Measurements from ENCODE around the gene MAPT.
A peak's percentile ranks its signal among the peaks of the same experiment; 100 is the strongest.
"Not testable (repeated sequence)": the region's sequence is repeated elsewhere in the genome, so short reads cannot be mapped to it uniquely, and the experiment has no call there.

The MAPT gene

DNA sequence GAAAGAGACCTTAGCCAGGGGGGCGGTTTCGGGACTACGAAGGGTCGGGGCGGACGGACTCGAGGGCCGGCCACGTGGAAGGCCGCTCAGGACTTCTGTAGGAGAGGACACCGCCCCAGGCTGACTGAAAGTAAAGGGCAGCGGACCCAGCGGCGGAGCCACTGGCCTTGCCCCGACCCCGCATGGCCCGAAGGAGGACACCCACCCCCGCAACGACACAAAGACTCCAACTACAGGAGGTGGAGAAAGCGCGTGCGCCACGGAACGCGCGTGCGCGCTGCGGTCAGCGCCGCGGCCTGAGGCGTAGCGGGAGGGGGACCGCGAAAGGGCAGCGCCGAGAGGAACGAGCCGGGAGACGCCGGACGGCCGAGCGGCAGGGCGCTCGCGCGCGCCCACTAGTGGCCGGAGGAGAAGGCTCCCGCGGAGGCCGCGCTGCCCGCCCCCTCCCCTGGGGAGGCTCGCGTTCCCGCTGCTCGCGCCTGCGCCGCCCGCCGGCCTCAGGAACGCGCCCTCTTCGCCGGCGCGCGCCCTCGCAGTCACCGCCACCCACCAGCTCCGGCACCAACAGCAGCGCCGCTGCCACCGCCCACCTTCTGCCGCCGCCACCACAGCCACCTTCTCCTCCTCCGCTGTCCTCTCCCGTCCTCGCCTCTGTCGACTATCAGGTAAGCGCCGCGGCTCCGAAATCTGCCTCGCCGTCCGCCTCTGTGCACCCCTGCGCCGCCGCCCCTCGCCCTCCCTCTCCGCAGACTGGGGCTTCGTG lies at the start of gene MAPT:
TSS of gene MAPT (plus strand) at position 533 of the 763 bp plus-strand sequence. CDS start 67,784 bp downstream, outside the sequence.
- peak; percentile 81 for DNase-seq

DNA sequence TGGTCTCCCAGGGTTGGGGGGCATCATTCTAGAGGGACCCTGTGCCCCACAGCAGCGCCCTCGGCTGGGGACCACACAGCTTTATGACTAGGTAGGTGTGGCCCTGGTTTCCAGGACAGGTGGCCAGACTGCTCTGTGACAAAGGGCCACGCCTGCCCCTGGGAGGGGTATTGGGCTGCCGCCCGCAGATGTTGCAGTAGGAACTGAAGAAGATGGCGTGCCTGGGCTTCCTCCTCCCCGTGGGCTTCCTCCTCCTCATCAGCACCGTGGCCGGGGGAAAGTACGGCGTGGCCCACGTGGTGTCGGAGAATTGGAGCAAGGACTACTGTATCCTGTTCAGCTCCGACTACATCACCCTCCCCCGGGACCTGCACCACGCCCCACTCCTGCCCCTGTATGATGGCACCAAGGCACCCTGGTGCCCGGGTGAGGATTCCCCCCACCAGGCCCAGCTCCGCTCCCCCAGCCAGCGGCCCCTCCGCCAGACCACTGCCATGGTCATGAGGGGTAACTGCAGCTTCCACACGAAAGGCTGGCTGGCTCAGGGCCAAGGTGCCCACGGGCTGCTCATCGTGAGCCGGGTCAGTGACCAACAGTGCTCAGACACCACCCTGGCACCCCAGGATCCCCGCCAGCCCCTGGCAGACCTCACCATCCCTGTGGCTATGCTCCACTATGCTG lies 49.5 kb upstream of the MAPT start, which contains the start of gene SPPL2C:
TSS of gene SPPL2C (plus strand) at position 187 of the 681 bp plus-strand sequence. CDS start at position 213, 26 bp downstream.
- no peak for DNase-seq

DNA sequence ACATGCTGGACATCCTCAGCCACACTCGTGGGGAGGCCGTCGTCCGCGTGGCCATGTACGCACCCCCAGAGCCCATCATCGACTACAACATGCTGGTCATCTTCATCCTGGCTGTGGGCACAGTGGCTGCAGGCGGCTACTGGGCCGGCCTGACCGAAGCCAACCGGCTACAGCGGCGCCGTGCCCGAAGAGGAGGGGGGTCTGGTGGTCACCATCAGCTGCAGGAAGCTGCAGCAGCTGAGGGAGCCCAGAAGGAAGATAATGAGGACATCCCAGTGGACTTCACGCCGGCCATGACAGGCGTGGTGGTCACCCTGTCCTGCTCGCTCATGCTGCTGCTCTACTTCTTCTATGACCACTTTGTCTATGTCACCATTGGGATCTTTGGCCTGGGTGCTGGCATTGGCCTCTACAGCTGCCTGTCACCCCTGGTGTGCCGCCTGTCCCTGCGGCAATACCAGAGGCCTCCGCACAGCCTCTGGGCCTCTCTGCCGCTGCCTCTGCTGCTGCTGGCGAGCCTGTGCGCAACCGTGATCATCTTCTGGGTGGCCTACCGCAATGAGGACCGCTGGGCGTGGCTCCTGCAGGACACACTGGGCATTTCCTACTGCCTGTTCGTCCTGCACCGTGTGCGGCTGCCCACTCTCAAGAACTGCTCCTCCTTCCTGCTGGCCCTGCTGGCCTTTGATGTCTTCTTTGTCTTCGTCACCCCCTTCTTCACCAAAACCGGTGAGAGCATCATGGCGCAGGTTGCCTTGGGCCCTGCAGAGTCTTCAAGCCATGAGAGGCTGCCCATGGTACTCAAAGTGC lies 48.8 kb upstream of the MAPT start:
- no peak for DNase-seq

DNA sequence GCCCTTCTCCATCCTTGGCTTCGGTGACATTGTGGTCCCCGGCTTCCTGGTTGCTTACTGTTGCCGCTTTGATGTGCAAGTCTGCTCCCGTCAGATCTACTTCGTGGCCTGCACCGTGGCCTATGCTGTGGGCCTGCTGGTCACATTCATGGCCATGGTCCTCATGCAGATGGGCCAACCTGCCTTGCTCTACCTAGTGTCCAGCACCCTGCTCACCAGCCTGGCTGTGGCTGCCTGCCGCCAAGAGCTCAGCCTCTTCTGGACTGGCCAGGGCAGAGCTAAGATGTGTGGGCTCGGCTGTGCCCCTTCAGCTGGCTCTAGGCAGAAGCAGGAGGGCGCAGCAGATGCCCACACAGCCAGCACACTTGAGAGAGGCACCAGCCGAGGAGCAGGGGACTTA lies 48.1 kb upstream of the MAPT start:
- no peak for DNase-seq

DNA sequence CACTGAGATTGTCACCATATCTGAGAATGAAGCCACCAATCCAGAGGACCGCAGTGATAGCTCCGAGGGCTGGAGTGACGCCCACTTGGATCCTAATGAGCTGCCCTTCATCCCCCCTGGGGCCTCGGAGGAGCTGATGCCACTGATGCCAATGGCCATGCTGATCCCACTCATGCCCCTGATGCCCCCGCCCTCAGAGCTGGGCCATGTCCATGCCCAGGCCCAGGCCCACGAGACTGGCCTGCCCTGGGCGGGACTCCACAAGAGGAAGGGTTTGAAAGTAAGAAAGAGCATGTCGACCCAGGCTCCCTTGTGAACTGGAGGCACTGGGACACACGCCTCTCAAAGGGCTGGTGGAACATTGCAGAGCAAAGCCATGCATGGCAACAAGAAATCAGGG lies 47.7 kb upstream of the MAPT start:
- no peak for DNase-seq

DNA sequence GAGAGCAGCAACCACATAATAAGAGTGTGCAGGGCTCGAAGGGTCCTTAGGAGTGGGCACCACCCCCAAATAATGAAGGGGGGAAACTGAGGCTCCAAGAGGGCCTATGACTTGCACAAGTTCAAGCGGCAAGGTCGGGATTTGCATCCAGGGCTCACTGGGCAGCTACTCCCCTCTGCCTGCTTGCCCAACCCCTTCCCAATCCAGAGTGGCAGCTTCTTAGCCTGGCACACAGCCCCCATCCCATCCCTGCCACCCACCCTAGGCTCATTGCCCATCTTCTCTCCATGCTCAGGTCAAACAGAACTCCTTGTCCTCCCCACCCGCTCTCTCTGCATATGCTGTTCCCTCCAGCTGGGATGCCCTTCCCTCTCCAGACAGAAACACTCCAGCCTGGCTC lies 47.3 kb upstream of the MAPT start:
- no peak for DNase-seq

DNA sequence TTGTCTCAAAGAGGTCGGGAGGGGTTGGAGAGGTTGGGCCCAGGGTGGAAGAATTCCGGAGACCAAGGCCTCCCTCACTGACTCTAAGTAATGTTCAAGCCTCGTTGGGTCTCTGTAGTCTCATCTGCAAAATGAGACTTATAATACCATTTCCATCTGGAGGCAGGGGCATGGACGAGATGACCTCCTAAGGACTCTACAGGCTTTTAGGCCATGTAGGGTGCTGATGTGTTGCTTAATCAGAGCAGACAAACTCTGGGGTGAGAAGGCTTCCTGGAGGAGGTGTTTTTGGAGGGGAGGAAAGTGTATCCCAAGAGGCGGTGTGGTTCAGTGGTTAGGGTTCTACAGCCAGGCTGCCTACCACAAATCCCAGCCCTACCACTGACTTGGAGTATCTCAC lies 46.6 kb upstream of the MAPT start:
- DNase-seq, result no peak

GRCh38 chr17:45848405-45848804 lies 45.9 kb upstream of the MAPT start:
- no peak for DNase-seq

DNA sequence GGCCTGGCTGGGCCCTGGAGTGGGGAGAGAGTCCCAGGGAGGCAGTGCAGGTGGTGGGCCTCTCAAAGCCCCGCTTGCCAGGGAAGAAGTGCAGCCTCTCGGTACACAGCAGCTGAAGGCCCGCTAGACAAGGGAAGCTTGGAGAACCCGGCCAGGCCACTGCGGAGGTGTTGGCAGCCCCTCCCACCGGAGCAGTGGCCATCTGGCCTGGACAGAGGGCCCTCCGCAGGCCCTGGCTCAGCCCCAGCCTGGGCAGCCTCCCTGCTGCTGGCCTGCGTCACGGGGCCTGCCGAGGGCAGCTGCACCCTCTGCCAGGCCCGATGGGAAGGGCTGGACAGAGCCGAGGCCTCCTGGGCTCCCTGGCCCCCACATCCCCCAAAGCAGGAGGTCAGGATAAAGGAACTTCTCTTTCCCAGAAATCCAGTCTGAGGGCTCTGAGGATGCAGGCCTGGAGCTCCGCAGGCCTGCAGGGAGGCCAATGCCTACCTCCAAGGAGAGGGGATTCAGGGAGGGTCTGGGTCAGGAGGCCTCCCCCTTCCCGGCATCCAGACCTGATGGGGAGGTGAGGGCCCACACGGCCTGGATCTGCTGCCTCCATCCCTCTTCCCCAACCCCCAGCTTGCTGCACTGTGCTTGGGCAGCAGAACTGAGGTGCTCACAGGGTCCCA lies 45.4 kb upstream of the MAPT start:
- DNase-seq, result no peak

DNA sequence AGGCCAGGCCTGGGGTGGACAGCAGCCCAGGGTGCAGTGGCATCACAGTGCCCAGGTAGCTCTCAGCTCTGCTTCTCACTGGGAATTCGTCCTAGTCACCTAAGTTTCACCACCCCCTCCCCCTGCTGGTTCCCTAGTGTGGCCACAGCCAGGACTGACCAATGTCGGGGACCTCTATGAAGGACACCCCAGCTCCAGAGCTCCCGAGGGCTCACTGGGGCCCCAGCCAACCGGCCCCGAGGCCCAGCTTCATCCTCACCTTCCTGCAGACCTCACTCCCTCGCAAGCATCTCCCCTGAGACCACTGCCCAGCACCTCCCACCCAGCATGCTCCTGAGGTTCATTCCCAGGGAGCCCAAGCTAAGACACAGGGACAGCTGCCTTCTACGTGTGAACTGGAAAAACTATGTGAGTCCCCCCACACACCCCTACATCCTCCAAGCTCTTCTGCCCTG lies 44.8 kb upstream of the MAPT start:
- no peak for DNase-seq

- DNase-seq, result no peak
These were observed 44.3 kb upstream of the MAPT start for GRCh38 chr17:45850011-45850410.

DNA sequence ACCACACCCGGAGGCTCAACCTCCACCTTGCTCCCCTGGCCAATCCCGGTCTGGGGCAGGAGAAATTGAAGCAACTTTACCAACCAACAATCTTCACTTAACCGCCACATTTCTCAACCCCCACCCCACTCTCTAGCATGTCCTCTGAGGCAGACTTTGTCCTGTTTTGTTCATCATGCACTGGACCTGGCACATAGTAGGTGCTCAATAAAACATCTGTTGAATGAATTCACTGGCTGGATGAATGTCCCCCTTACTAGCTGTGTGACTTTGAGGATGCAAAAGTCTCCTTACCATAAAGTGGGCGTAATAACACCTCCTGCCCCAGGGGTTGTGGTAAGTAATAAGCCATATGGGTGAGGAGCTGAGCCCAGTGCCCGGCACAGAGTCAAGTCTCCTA lies 43.9 kb upstream of the MAPT start:
- no peak for DNase-seq

DNA sequence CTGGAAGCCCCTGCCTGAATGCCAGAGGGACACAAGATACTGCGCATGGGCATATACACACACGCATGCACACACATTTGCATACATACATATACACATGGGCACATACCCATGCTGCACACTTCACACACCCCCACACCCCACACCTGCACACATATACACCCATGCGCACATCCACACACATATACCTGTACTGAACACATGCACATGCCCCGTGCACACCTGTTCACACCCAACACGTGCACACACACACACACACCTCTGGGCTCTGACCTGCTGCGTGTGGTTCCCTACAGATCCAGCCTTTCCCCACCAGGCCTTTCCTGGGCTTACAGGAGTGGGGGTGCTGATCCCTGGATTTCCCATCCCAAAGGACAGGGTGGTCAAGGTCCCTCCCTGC lies 43.3 kb upstream of the MAPT start:
- no peak for DNase-seq

- no peak for DNase-seq
These were observed 42.9 kb upstream of the MAPT start for GRCh38 chr17:45851464-45851863.

GRCh38 chr17:45851873-45852272 lies 42.5 kb upstream of the MAPT start:
- no peak for DNase-seq

DNA sequence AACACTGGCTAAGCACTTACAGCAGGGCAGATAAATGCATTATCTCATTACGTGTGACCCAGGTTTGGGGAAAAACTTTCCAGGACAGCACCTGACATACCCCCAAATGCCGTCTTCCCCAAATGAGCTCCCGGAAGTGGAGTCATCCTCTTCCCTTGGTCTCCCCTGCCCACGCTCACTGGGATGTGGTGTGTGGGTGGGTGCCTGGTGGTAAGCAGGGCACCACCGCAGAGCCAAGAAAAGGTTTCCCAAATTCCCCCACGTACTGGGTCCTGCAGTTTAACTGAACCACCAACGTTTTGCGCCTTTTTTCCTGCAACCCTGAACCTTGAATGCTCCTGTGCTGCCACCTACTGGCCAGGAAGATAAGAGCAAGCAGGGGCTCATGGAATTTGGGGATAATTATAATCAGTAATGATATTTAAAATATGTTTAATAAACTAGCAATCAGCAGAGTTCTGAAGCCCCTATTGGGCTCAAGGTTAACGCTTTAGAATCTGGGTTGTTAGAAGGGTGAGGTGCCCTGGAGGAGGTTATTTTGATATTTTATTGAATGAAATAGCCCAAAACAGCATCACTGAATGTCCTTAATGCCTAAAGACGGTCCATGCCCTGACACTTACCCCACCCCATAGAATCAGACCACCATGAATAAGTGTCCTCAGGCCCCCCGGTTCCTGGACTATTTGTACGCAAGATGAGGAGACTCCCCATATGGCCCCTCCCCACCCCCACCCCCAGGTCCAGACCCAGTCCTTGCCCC lies 41.6 kb upstream of the MAPT start:
- DNase-seq, result peak; percentile 54

- DNase-seq, result no peak
These were observed 40.1 kb upstream of the MAPT start for GRCh38 chr17:45854209-45854608.

- DNase-seq, result no peak
These were observed 38.5 kb upstream of the MAPT start for GRCh38 chr17:45855691-45856336.

DNA sequence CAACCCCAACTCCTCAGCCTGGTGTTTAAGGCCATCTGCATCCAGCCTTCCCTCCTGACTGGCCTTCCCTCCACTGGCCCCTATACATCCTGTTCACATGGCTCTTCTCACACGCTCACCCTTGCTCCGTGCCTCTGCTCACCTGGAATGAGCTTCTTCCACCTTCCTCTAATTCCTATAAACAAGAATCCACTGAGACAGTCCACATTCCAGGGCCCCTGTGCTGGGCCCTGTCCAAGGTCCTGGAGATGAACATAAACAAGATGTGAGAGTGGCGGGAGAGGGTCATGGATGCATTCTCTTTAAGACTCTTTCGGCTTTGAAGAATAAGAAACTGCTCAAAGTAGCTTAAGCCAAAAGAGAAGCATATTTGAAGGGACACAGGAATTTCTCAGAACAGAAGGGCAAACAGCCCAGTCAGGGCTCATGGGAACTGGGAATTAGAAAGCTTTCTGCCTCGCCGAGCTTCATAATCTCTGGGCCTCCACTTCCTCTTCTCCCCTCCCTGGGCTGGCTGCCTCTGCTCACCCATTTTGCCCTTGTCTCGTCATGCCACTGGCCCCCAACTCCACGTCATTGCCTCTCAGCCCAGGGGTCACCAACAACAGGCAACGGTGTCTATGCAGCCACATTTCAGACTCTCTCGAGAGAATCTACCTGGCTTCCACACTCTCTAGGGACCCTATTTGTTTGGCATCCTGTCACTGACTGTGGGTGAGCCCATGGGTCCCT lies 36.2 kb upstream of the MAPT start:
- DNase-seq, result no peak

GRCh38 chr17:45861165-45861564 lies 33.2 kb upstream of the MAPT start:
- DNase-seq, result no peak

- DNase-seq, result not testable (repeated sequence)
These were observed 32.2 kb upstream of the MAPT start for GRCh38 chr17:45862127-45862526.
